B cell (primary cell): ENCODE measurements around the gene TEF. TPM values are rescaled to one million over a fixed set of nuclear protein-coding genes. Genes with fewer than 3 reads are reported as not detected.

Experiments
- ATAC-seq: fragments of 200-7000 bp; cut with Tn5 transposase; one replicate; pipeline ENCODE4 v1.10.0; 2021; ENCODE audit warnings: low read depth, mild to moderate bottlenecking, moderate number of reproducible peaks, moderate library complexity
- CTCF ChIA-PET: fragments of 350-600 bp; sonication (Branson Sonifier 250); formaldehyde crosslinking; loops from one replicate; lab custom pipeline; 2021; ENCODE audit warnings: antibody characterized with exemption, inconsistent platforms; lab: Charles Lee
- POLR2A ChIA-PET: fragments of 350-600 bp; sonication (Branson Sonifier 250); formaldehyde crosslinking; loops from one replicate; lab custom pipeline; 2021; ENCODE audit warnings: antibody characterized with exemption; lab: Charles Lee
- DNase-seq: peaks from one replicate; pipeline ENCODE4 v3.0.0; 2013
- H2AFZ ChIP-seq: 2 replicates; pipeline ENCODE4 v1.6.1; 2012; ENCODE audit warnings: mild to moderate bottlenecking, low read depth, low read length; ENCODE audit not compliant: insufficient read depth, poor library complexity, severe bottlenecking
- H3K27ac ChIP-seq, 2 donors: 1 replicate in 1 of 2; 2 replicates in 1 of 2; pipeline ENCODE4 v1.5.1; 2012 to 2013; ENCODE audit warnings: low read length in 2 of 2, mild to moderate bottlenecking in 2 of 2, moderate library complexity in 1 of 2
- H3K27me3 ChIP-seq, 4 experiments: fragments of 200-600 bp in 1 of 4; sonication (generic) in 1 of 4; replicated peaks in 1 of 4; 1 replicate in 2 of 4; 2 replicates in 2 of 4; pipeline versions ENCODE4 v1.6.1 to v1.7.0; 2013 to 2016; ENCODE audit warnings: low read length in 3 of 4, mild to moderate bottlenecking in 2 of 4, mixed read lengths in 1 of 4, moderate library complexity in 1 of 4; ENCODE audit not compliant: insufficient read depth in 4 of 4, control insufficient read depth in 3 of 4; ENCODE audit errors: control extremely low read depth in 1 of 4
- H3K36me3 ChIP-seq, 2 experiments: replicated peaks in 1 of 2; 1 replicate in 1 of 2; 2 replicates in 1 of 2; pipeline versions ENCODE4 v1.6.1 to v1.7.1; 2013; ENCODE audit warnings: low read length in 1 of 2; ENCODE audit not compliant: insufficient read depth in 2 of 2, control insufficient read depth in 1 of 2; ENCODE audit errors: control extremely low read depth in 1 of 2, extremely low read depth in 1 of 2
- H3K4me1 ChIP-seq, 2 donors: fragments of 200-600 bp in 1 of 2; sonication (generic) in 1 of 2; 1 replicate in 1 of 2; 2 replicates in 1 of 2; pipeline versions ENCODE4 v1.5.1 to v1.6.1; 2013 to 2017; ENCODE audit warnings: low read length in 2 of 2; ENCODE audit not compliant: control insufficient read depth in 2 of 2, insufficient read depth in 2 of 2
- H3K4me2 ChIP-seq: replicated peaks from 2 replicates; pipeline ENCODE3; 2012; ENCODE audit warnings: mild to moderate bottlenecking, low read depth, low read length; ENCODE audit not compliant: poor library complexity, severe bottlenecking
- H3K4me3 ChIP-seq, 5 experiments: fragments of 200-600 bp in 1 of 5; sonication (generic) in 1 of 5; 1 replicate in 3 of 5; 2 replicates in 2 of 5; pipeline versions ENCODE4 v1.5.1 to v1.7.0; 2011 to 2016; ENCODE audit warnings: low read length in 4 of 5, mild to moderate bottlenecking in 4 of 5, low read depth in 2 of 5, control low read depth in 1 of 5, moderate library complexity in 1 of 5; ENCODE audit not compliant: insufficient read depth in 1 of 5; ENCODE audit errors: control extremely low read depth in 1 of 5, extremely low read depth in 1 of 5
- H3K79me2 ChIP-seq: fragments of 200-600 bp; sonication (generic); one replicate; pipeline ENCODE4 v1.6.0; 2016; ENCODE audit warnings: low read length; ENCODE audit not compliant: control insufficient read depth, insufficient read depth
- H3K9ac ChIP-seq: fragments of 200-600 bp; sonication (generic); 2 replicates; pipeline ENCODE4 v1.6.1; 2017; ENCODE audit warnings: mild to moderate bottlenecking, low read length, moderate library complexity
- H3K9me3 ChIP-seq, 3 donors: one replicate each; pipeline versions ENCODE4 v1.6.1 to v1.7.1; 2013; ENCODE audit warnings: low read length in 2 of 3; ENCODE audit not compliant: control insufficient read depth in 2 of 3, insufficient read depth in 1 of 3; ENCODE audit errors: control extremely low read depth in 1 of 3
- H4K20me1 ChIP-seq: 2 replicates; pipeline ENCODE4 v1.6.0; 2012; ENCODE audit warnings: mild to moderate bottlenecking, low read length; ENCODE audit not compliant: insufficient read depth, control insufficient read depth, poor library complexity, severe bottlenecking
- H3K27ac Mint-ChIP-seq: one replicate; pipeline ENCODE4 v1.8.0; 2021; ENCODE audit warnings: mixed read lengths
- H3K27me3 Mint-ChIP-seq: one replicate; pipeline ENCODE4 v1.8.0; 2021; ENCODE audit warnings: mixed read lengths
- H3K4me1 Mint-ChIP-seq: one replicate; pipeline ENCODE4 v1.8.0; 2021; ENCODE audit warnings: mixed read lengths
- H3K4me3 Mint-ChIP-seq: one replicate; pipeline ENCODE4 v1.8.0; 2021; ENCODE audit warnings: mixed read lengths
- H3K9me3 Mint-ChIP-seq: one replicate; pipeline ENCODE4 v1.8.0; 2022; ENCODE audit warnings: mixed read lengths; ENCODE audit not compliant: insufficient read depth
- CTCF ChIP-seq: fragments of 200-600 bp; IDR thresholded peaks from one replicate; pipeline ENCODE4 v1.8.0; 2022; ENCODE audit warnings: antibody characterized with exemption, mild to moderate bottlenecking
- EZH2 ChIP-seq: IDR thresholded peaks from 2 replicates; pipeline ENCODE4 v1.6.1; 2012; ENCODE audit warnings: borderline replicate concordance, low read depth, mild to moderate bottlenecking, moderate library complexity, low read length; ENCODE audit not compliant: insufficient read depth, poor library complexity, severe bottlenecking
- WGBS: methylation state at CpG from one replicate; pipeline ENCODE4 v1.1.5; 2013; ENCODE audit warnings: missing lambda C conversion rate; ENCODE audit not compliant: insufficient coverage; 5-methylcytosine and 5-hydroxymethylcytosine counted together
- intact Hi-C: fragments of 100-400 bp; cut with micrococcal nuclease; formaldehyde crosslinking; loops from one replicate; pipeline ENCODE4 v1.10.0; 2022
- polyA plus RNA-seq: library from polyadenylated mRNA; depleted of rRNA; stranded (reverse); fragments of >200 nt; gene quantifications from 2 replicates; pipeline ENCODE4 v1.2.3, GENCODE V29; 2012
- total RNA-seq, 2 donors: library from RNA; stranded (reverse); fragments of 120-200 nt in 1 of 2; gene quantifications; 1 replicate in 1 of 2; 2 replicates in 1 of 2; pipeline versions ENCODE4 v1.2.3 to v1.2.4, GENCODE V29; 2013 to 2022

TEF gene
- total and polyA plus RNA-seq, 2 donors (not counting 1 experiment from before 2014, with no cell fraction given), result 5.0 to 5.5 TPM

- Histone ChIP-seq H4K20me1 (no peaks in the 10 kb centered on the region), H3K4me3 (no peak overlapping the region), H3K4me2 (no peak overlapping the region), H3K27me3 (no peaks in the 10 kb centered on the region), H3K27ac (no peak overlapping the region), H3K79me2 (no peaks in the 10 kb centered on the region), H3K36me3 (peaks cover 0 to 74% of the 10 kb centered on the region in 2 experiments), H3K9me3 (no peaks in the 10 kb centered on the region), H3K4me1 (no peaks in the 10 kb centered on the region), H2AFZ (no peak overlapping the region), H3K9ac (no peak overlapping the region)
- TF ChIP-seq CTCF, result no peak
- TF ChIP-seq EZH2, result no peak
- intact Hi-C loops, result no loop called here
- CTCF ChIA-PET, result no interaction called here
- DNase-seq, result no peak
- Mint-ChIP-seq H3K4me3 (no peak overlapping the region), H3K27ac (no peak overlapping the region), H3K9me3 (no peaks in the 10 kb centered on the region), H3K27me3 (no peaks in the 10 kb centered on the region), H3K4me1 (no peaks in the 10 kb centered on the region)
- WGBS, result 93% methylated on average over 9 of the region's 10 CpGs
- POLR2A ChIA-PET, result no interaction called here
- no peak for ATAC-seq
Observed at GRCh38 chr22:41353862-41354575, 27.7 kb upstream of the TEF start.

GRCh38 chr22:41354979-41355378 lies 26.8 kb upstream of the TEF start:
- H3K27ac Mint-ChIP-seq, result no peak overlapping the region
- Histone ChIP-seq H3K4me3 (no peak overlapping the region), H3K27ac (no peak overlapping the region), H3K9ac (no peak overlapping the region), H3K4me1 (no peaks in the 10 kb centered on the region), H4K20me1 (no peaks in the 10 kb centered on the region), H3K27me3 (no peaks in the 10 kb centered on the region), H3K9me3 (no peaks in the 10 kb centered on the region), H3K79me2 (no peaks in the 10 kb centered on the region), H3K4me2 (no peak overlapping the region), H2AFZ (no peak overlapping the region), H3K36me3 (peaks cover 0 to 64% of the 10 kb centered on the region in 2 experiments)
- H3K9me3 Mint-ChIP-seq, result no peaks in the 10 kb centered on the region
- WGBS, result 97% methylated on average over 10 of the region's 10 CpGs
- DNase-seq (no peak), ATAC-seq (no peak)
- H3K4me3 Mint-ChIP-seq, result no peak overlapping the region
- no peaks in the 10 kb centered on the region for H3K4me1 Mint-ChIP-seq
- POLR2A ChIA-PET, result no interaction called here
- CTCF ChIA-PET, result no interaction called here
- intact Hi-C loops, result no loop called here
- TF ChIP-seq CTCF, result no peak
- TF ChIP-seq EZH2, result no peak
- H3K27me3 Mint-ChIP-seq, result no peaks in the 10 kb centered on the region
